Natural killer cell (primary cell): Measurements from ENCODE around the gene NPHP1. TPM values are rescaled to one million over a fixed set of nuclear protein-coding genes. Genes with fewer than 3 reads are reported as not detected.

Experiments used
- ATAC-seq, 3 donors: fragments of 150-1000 bp in 2 of 3; fragments of 200-7000 bp in 1 of 3; cut with Tn5 transposase; 1 replicate in 1 of 3; 2 replicates in 2 of 3; pipeline ENCODE4 v1.10.0; 2021; ENCODE audit warnings: mild to moderate bottlenecking in 2 of 3, moderate library complexity in 2 of 3
- DNase-seq, 2 donors: peaks; one replicate each; pipeline versions ENCODE4 v3.0.0 to v3.0.0-alpha.2; 2013 to 2021; ENCODE audit warnings: mixed read lengths in 1 of 2
- H3K27ac ChIP-seq: one replicate; pipeline ENCODE4 v1.5.1; 2013; ENCODE audit warnings: mild to moderate bottlenecking, low read length
- H3K27me3 ChIP-seq: one replicate; pipeline ENCODE4 v1.6.1; 2013; ENCODE audit warnings: low read length; ENCODE audit not compliant: control insufficient read depth, insufficient read depth
- H3K36me3 ChIP-seq: one replicate; pipeline ENCODE4 v1.6.1; 2013; ENCODE audit warnings: low read length; ENCODE audit not compliant: control insufficient read depth, insufficient read depth
- H3K4me1 ChIP-seq: one replicate; pipeline ENCODE4 v1.6.1; 2013; ENCODE audit warnings: low read length; ENCODE audit not compliant: control insufficient read depth, insufficient read depth
- H3K4me3 ChIP-seq: one replicate; pipeline ENCODE4 v1.5.1; 2013; ENCODE audit warnings: low read length
- H3K9me3 ChIP-seq: one replicate; pipeline ENCODE4 v1.6.1; 2013; ENCODE audit warnings: low read length; ENCODE audit not compliant: control insufficient read depth, insufficient read depth
- H3K27ac Mint-ChIP-seq, 2 donors: one replicate each; pipeline ENCODE4 v1.8.0; 2022; ENCODE audit warnings: mild to moderate bottlenecking in 2 of 2, mixed read lengths in 2 of 2, moderate library complexity in 1 of 2
- H3K27me3 Mint-ChIP-seq, 2 donors: one replicate each; pipeline ENCODE4 v1.8.0; 2022; ENCODE audit warnings: low read depth in 2 of 2, mixed read lengths in 2 of 2
- H3K36me3 Mint-ChIP-seq: one replicate; pipeline ENCODE4 v1.8.0; 2022; ENCODE audit warnings: mixed read lengths
- H3K4me1 Mint-ChIP-seq, 2 donors: one replicate each; pipeline ENCODE4 v1.8.0; 2022; ENCODE audit warnings: mixed read lengths in 2 of 2
- H3K4me3 Mint-ChIP-seq: one replicate; pipeline ENCODE4 v1.8.0; 2022; ENCODE audit warnings: mild to moderate bottlenecking, moderate library complexity, mixed read lengths
- H3K9me3 Mint-ChIP-seq, 2 donors: one replicate each; pipeline ENCODE4 v1.8.0; 2022; ENCODE audit warnings: mixed read lengths in 2 of 2
- WGBS: methylation state at CpG from one replicate; pipeline ENCODE4 v1.1.7; 2013; ENCODE audit warnings: missing lambda C conversion rate; ENCODE audit not compliant: insufficient coverage; 5-methylcytosine and 5-hydroxymethylcytosine counted together
- intact Hi-C: fragments of 100-400 bp; cut with micrococcal nuclease; formaldehyde crosslinking; loops from one replicate; pipeline ENCODE4 v1.14.2; 2022
- total RNA-seq, 4 donors: library from RNA; stranded (reverse); fragments of 120-200 nt in 1 of 4; gene quantifications; one replicate each; pipeline versions ENCODE4 v1.2.3 to v1.2.4, GENCODE V29; 2013 to 2022
- TF ChIP-seq, protein P1 (sequence below): fragments of 200-600 bp; IDR thresholded peaks from one replicate; pipeline ENCODE4 v1.8.0; 2022; ENCODE audit warnings: antibody characterized with exemption

The NPHP1 gene
- total RNA-seq, 3 donors from 2014 or later (not counting 1 experiment from before 2014, with no cell fraction given) = 0.11 to 0.30 (median 0.24) TPM

DNA sequence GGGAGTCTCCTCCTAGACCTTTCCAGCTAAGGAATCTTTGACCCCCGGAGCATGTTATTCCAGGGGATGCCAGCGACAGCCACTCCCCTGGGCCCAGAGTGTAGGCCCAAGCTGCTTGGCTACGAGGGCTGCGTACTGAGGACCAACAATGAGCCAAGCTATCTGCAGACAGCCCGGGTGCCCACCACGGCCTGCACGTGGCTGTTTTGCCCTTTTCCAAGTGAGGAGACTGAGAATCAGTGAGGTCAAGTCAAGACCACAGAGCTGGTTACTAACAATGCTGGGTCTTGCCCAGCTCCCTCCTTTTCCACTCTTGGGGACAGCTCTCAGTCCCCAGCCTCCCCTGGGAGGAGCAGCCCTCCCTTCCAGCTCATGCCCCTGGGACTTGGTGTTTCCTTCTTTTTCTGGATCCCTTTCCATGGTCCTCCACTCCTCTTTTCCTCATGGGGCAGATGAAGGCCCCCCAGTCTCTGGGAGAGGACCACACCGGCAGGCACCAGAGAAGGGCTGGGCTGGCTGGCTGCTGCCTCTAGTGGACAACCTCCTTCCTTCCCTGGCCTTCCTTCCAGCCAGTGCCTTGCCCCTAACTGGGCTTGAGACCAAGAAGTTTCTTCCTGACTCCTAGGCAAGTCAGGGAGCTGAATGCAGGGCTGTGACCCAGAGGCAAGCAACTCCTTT is 88.6 kb downstream of the NPHP1 start:
- no peaks in the 10 kb centered on the region for H3K9me3 ChIP-seq
- H3K27me3 ChIP-seq = peaks cover 13% of the 10 kb centered on the region
- no peak overlapping the region for H3K27ac Mint-ChIP-seq
- DNase-seq (no peak), ATAC-seq (no peak)
- peaks cover 7% of the 10 kb centered on the region for H3K36me3 Mint-ChIP-seq
- WGBS = 23% methylated on average over 8 of the region's 8 CpGs
- H3K9me3 Mint-ChIP-seq = peaks cover 0 to 2% of the 10 kb centered on the region in 2 donors
- TF ChIP-seq, protein P1, sequence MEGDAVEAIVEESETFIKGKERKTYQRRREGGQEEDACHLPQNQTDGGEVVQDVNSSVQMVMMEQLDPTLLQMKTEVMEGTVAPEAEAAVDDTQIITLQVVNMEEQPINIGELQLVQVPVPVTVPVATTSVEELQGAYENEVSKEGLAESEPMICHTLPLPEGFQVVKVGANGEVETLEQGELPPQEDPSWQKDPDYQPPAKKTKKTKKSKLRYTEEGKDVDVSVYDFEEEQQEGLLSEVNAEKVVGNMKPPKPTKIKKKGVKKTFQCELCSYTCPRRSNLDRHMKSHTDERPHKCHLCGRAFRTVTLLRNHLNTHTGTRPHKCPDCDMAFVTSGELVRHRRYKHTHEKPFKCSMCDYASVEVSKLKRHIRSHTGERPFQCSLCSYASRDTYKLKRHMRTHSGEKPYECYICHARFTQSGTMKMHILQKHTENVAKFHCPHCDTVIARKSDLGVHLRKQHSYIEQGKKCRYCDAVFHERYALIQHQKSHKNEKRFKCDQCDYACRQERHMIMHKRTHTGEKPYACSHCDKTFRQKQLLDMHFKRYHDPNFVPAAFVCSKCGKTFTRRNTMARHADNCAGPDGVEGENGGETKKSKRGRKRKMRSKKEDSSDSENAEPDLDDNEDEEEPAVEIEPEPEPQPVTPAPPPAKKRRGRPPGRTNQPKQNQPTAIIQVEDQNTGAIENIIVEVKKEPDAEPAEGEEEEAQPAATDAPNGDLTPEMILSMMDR = no peak
- no peaks in the 10 kb centered on the region for H3K4me1 ChIP-seq
- H3K27ac ChIP-seq = no peak overlapping the region
- H3K36me3 ChIP-seq = no peaks in the 10 kb centered on the region
- no peaks in the 10 kb centered on the region for H3K4me1 Mint-ChIP-seq
- H3K27me3 Mint-ChIP-seq = peaks cover 44 to 72% of the 10 kb centered on the region in 2 donors
- no peak overlapping the region for H3K4me3 ChIP-seq
- no peak overlapping the region for H3K4me3 Mint-ChIP-seq
- intact Hi-C loops = no loop called here

DNA sequence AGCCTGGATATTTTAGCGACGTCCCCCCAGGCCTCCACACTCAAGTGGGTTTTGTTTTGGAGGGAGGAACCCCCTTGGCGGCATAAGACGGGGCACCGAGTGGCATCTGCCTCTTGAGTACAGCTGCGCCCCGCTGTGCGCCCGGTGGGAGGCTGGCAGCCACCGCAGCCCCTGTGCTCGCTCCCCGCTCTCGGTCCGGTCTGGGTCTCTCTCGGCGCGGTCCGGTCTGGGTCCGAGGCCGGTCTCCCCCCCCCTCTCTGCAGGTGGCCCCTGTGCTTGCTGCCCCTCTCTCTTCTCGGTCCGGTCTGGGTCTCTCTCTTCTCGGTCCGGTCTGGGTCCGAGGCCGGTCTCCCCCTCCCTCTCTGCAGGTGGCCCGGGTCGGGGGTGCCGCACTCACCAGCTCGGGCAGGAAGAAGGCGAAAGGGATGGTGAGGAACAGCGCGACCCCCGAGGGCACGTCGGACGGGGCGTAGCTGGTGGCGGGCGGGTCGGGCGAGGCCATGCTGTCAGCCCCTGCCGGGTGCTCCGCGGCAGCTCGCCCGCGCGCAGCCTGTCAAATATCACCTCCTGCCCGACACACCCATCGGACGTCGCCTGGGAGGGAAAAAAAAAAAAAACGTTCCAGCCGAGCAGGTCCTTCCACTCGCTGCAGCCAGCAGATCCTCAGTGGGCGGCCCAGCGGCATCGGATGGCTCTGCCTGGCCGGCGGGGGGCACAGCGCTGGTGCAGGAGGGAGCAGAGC is 89.4 kb downstream of the NPHP1 start, which contains the start of gene MALL:
TSS of gene MALL (minus strand) at position 532 of the 742 bp plus-strand sequence. CDS start at position 502, 30 bp downstream.
- DNase-seq (no peak), ATAC-seq (no peak)
- Histone ChIP-seq H3K27me3 (peaks cover 13% of the 10 kb centered on the region), H3K4me1 (no peaks in the 10 kb centered on the region), H3K4me3 (no peak within 1 kb of the TSS), H3K36me3 (no peaks in the 10 kb centered on the region), H3K9me3 (no peaks in the 10 kb centered on the region), H3K27ac (no peak within 1 kb of the TSS)
- Mint-ChIP-seq H3K9me3 (peaks cover 0 to 2% of the 10 kb centered on the region in 2 donors), H3K36me3 (peaks cover 7% of the 10 kb centered on the region), H3K4me3 (no peak within 1 kb of the TSS), H3K4me1 (no peaks in the 10 kb centered on the region), H3K27me3 (peaks cover 44 to 79% of the 10 kb centered on the region in 2 donors), H3K27ac (no peak within 1 kb of the TSS)
- TF ChIP-seq, protein P1 = no peak
- WGBS = 23% methylated on average over 62 of the region's 62 CpGs
- intact Hi-C loops = no loop called here

DNA sequence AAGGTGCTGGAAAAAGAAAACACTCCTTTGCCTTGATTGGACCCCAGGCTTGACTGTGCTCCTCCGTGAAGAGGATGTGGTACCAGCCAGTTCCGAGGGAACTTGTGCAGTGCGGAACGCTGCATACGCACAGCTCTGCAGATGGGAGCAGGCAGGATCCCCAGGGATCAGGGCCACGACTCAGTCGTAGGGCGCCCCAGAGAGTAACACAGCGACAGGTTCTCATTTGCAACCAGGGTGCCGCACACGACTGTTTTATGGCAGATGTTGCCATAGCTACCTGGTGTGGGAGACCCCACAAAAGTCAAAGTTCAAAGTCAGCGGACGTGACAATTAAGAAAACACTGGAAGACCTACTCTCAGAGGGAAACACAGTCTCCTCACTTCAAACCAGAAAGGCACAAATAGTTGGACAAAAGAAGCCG is 90.0 kb downstream of the NPHP1 start:
- peaks cover 0 to 2% of the 10 kb centered on the region in 2 donors for H3K9me3 Mint-ChIP-seq
- Histone ChIP-seq H3K27me3 (peaks cover 13% of the 10 kb centered on the region), H3K4me3 (no peak overlapping the region), H3K9me3 (no peaks in the 10 kb centered on the region), H3K27ac (no peak overlapping the region), H3K4me1 (no peaks in the 10 kb centered on the region), H3K36me3 (no peaks in the 10 kb centered on the region)
- H3K27me3 Mint-ChIP-seq = peaks cover 49 to 83% of the 10 kb centered on the region in 2 donors
- no peak overlapping the region for H3K27ac Mint-ChIP-seq
- no peak overlapping the region for H3K4me3 Mint-ChIP-seq
- TF ChIP-seq, protein P1 = no peak
- 95% methylated on average over 14 of the region's 14 CpGs for WGBS
- intact Hi-C loops = no loop called here
- no peaks in the 10 kb centered on the region for H3K4me1 Mint-ChIP-seq
- DNase-seq (no peak), ATAC-seq (no peak)
- H3K36me3 Mint-ChIP-seq = peaks cover 7% of the 10 kb centered on the region
